K562 (cell line): ENCODE results near the gene TAF3. TPM values are rescaled to one million over a fixed set of nuclear protein-coding genes. Genes with fewer than 3 reads are reported as not detected.

Source experiments
- ATAC-seq: fragments of 200-7000 bp; cut with Tn5 transposase; 3 replicates; pipeline ENCODE4 v1.9.1; 2020; ENCODE audit warnings: moderate library complexity
- BruUV-seq: library from RNA; stranded (reverse); fragments of 400-500 nt; replicated peaks from 2 replicates; lab custom pipeline; 2021; lab: Mats Ljungman, UMichigan
- CTCF ChIA-PET: fragments of 300-600 bp; formaldehyde crosslinking; extraction: SDS; loops from one replicate; lab custom pipeline; 2021; ENCODE audit warnings: low intra/inter-chr PET ratio; lab: Yijun Ruan, JAX
- POLR2A ChIA-PET: fragments of 300-600, 350-650 bp; sonication (Branson Sonifier 250); formaldehyde crosslinking; extraction: SDS; loops from one replicate; lab custom pipeline; 2021; ENCODE audit warnings: antibody characterized with exemption, inconsistent platforms; lab: Yijun Ruan, JAX
- DNase-seq, 4 experiments: peaks; one replicate each; pipeline versions ENCODE4 v3.0.0 to v3.0.0-alpha.2; 2011 to 2018; ENCODE audit warnings: low spot score in 3 of 4, mixed read lengths in 3 of 4; ENCODE audit errors: extremely low read depth in 1 of 4
- FAIRE-seq: peaks from 2 replicates; lab custom pipeline; 2011; peaks lifted over from hg19 to GRCh38; lab: Jason Lieb, UNC
- H2AFZ ChIP-seq: 2 replicates; pipeline ENCODE4 v1.6.0; 2011; ENCODE audit warnings: low read depth, low read length, control low read depth, inconsistent platforms
- H3K27ac ChIP-seq: fragments of 200-600 bp; 3 replicates; pipeline ENCODE4 v1.8.0; 2011; ENCODE audit warnings: low read depth, mild to moderate bottlenecking, control low read depth, inconsistent platforms, low read length, moderate library complexity, mixed read lengths; ENCODE audit errors: extremely low read depth
- H3K27me3 ChIP-seq, 2 experiments: fragments of 300-600 bp in 1 of 2; 2 replicates in 1 of 2; 3 replicates in 1 of 2; pipeline versions ENCODE4 v1.6.0 to v1.8.0; 2011; ENCODE audit warnings: inconsistent platforms in 2 of 2, low read length in 2 of 2, mild to moderate bottlenecking in 1 of 2, mixed read lengths in 1 of 2, moderate library complexity in 1 of 2; ENCODE audit not compliant: control insufficient read depth in 2 of 2, insufficient read depth in 2 of 2
- H3K36me3 ChIP-seq: fragments of 300-600 bp; 3 replicates; pipeline ENCODE4 v1.8.0; 2011; ENCODE audit warnings: mild to moderate bottlenecking, low read length, inconsistent platforms; ENCODE audit not compliant: control insufficient read depth, insufficient read depth
- H3K4me1 ChIP-seq, 2 experiments: fragments of 200-600 bp in 1 of 2; replicated peaks in 1 of 2; 2 replicates in 1 of 2; 3 replicates in 1 of 2; pipeline versions ENCODE4 v1.5.1 to v1.8.0; 2011; ENCODE audit warnings: inconsistent platforms in 2 of 2, low read length in 2 of 2, mild to moderate bottlenecking in 1 of 2, mixed read lengths in 1 of 2, moderate library complexity in 1 of 2; ENCODE audit not compliant: control insufficient read depth in 2 of 2, insufficient read depth in 2 of 2
- H3K4me2 ChIP-seq: 2 replicates; pipeline ENCODE4 v1.6.1; 2011; ENCODE audit warnings: low read length, control low read depth, inconsistent platforms, mixed read lengths; ENCODE audit not compliant: insufficient read depth
- H3K4me3 ChIP-seq: fragments of 200-600 bp; sonication (generic), shearing (Covaris generic); 2 replicates; pipeline ENCODE4 v1.5.1; 2016; ENCODE audit warnings: control low read depth, inconsistent platforms
- H3K79me2 ChIP-seq: fragments of 200-600 bp; 3 replicates; pipeline ENCODE4 v1.8.0; 2011; ENCODE audit warnings: low read length, inconsistent platforms; ENCODE audit not compliant: control insufficient read depth, insufficient read depth
- H3K9ac ChIP-seq, 2 experiments: 2 replicates each; pipeline versions ENCODE4 v1.6.0 to v1.6.1; 2011; ENCODE audit warnings: low read depth in 2 of 2, low read length in 2 of 2, control low read depth in 1 of 2, inconsistent platforms in 1 of 2, mild to moderate bottlenecking in 1 of 2, mixed read lengths in 1 of 2; ENCODE audit not compliant: insufficient read depth in 1 of 2
- H3K9me1 ChIP-seq: one replicate; pipeline ENCODE4 v1.6.0; 2011; ENCODE audit warnings: inconsistent platforms, mild to moderate bottlenecking, low read length, moderate library complexity; ENCODE audit not compliant: control insufficient read depth, insufficient read depth
- H3K9me3 ChIP-seq: replicated peaks from 2 replicates; pipeline ENCODE4 v1.5.1; 2011; ENCODE audit warnings: low read depth, low read length, inconsistent platforms; ENCODE audit not compliant: control insufficient read depth, insufficient read depth
- H4K20me1 ChIP-seq: replicated peaks from 2 replicates; pipeline ENCODE4 v1.6.1; 2011; ENCODE audit warnings: low read length, inconsistent platforms, mixed read lengths; ENCODE audit not compliant: control insufficient read depth, insufficient read depth
- PATZ1 ChIP-seq: fragments of 250-450 bp; sonication (Bioruptor Pico); IDR thresholded peaks from 2 replicates; pipeline ENCODE4 v1.5.0; 2020; ENCODE audit warnings: mild to moderate bottlenecking, borderline replicate concordance
- RAD21 ChIP-seq, 2 experiments: fragments of 250-450 bp in 1 of 2; fragments of 450-650 bp in 1 of 2; sonication (Bioruptor Pico) in 1 of 2; formaldehyde crosslinking in 1 of 2; IDR thresholded peaks in 1 of 2; conservative IDR thresholded peaks in 1 of 2; 2 replicates each; pipeline versions ENCODE4 v1.4.0 to v1.8.0; 2020 to 2022; ENCODE audit warnings: mild to moderate bottlenecking in 2 of 2, moderate library complexity in 1 of 2
- WGBS: fragments of 100-300 bp; shearing (Covaris generic); methylation state at CpG from one replicate; pipeline ENCODE4 v1.1.6; 2016; ENCODE audit warnings: low coverage, mixed read lengths; ENCODE audit not compliant: insufficient coverage; ENCODE audit errors: missing lambda C conversion rate; 5-methylcytosine and 5-hydroxymethylcytosine counted together
- in situ Hi-C: fragments of 300-500 bp; cut with MboI; formaldehyde crosslinking; loops from 4 replicates; pipeline ENCODE4 v1.15.0; 2018; ENCODE audit warnings: inconsistent platforms, mixed read lengths
- intact Hi-C: fragments of 100-400 bp; cut with micrococcal nuclease; formaldehyde crosslinking; loops from 2 replicates; pipeline ENCODE4 v1.14.2; 2022
- polyA plus RNA-seq, 8 experiments: library from polyadenylated mRNA; depleted of rRNA in 4 of 8; stranded (reverse) in 5 of 8; unstranded in 3 of 8; fragments of >200 nt; fragmentation: Nextera tagmentation in 2 of 8; fragmentation: Illumina TruSeq in 1 of 8; extraction: Ambion mirVana in 2 of 8; extraction: Trizol in 1 of 8; gene quantifications; 2 replicates each; pipeline versions ENCODE4 v1.2.1 to v1.2.3, GENCODE V29; 2011 to 2014; ENCODE audit warnings: inconsistent platforms in 1 of 8, missing spikeins in 1 of 8
- total RNA-seq, 7 experiments: library from RNA; depleted of rRNA in 6 of 7; stranded (reverse); fragments of >200 nt in 6 of 7; fragmentation: Illumina TruSeq in 2 of 7; extraction: Trizol in 2 of 7; gene quantifications; 2 replicates each; pipeline versions ENCODE4 v1.2.1 to v1.2.3, GENCODE V29; 2011 to 2021; ENCODE audit warnings: low replicate concordance in 1 of 7

The TAF3 gene
- total and polyA plus RNA-seq, 9 of the 15 experiments (the other 6 are each of a cell fraction or from before 2014, with no cell fraction given): 1.5 to 9.9 (median 4.1) TPM

GRCh38 chr10:8026349-8027259, 208.3 kb downstream of the TAF3 start:
- Histone ChIP-seq H3K27ac (no peak overlapping the region), H3K4me2 (no peak overlapping the region), H3K4me1 (no peaks in the 10 kb centered on the region), H2AFZ (no peak overlapping the region), H3K4me3 (no peak overlapping the region), H3K9ac (no peak overlapping the region), H4K20me1 (no peaks in the 10 kb centered on the region), H3K79me2 (no peaks in the 10 kb centered on the region), H3K9me1 (no peaks in the 10 kb centered on the region), H3K27me3 (peaks cover 11 to 26% of the 10 kb centered on the region in 2 experiments), H3K36me3 (no peaks in the 10 kb centered on the region), H3K9me3 (no peaks in the 10 kb centered on the region)
- intact Hi-C loops (loop anchor here (5.0 kb wide), 1 partner anchor 154 kb away; no protein-coding TSS in a partner anchor), in situ Hi-C loops (no loop called here)
- DNase-seq (no peak), FAIRE-seq (no peak), ATAC-seq (peak; percentile 60)
- no TSS peak for BruUV-seq
- POLR2A ChIA-PET: no interaction called here
- WGBS: 5% methylated on average over 17 of the region's 17 CpGs
- CTCF ChIA-PET: no interaction called here
- TF ChIP-seq RAD21 (CRISPR knock-in tag; conservative IDR thresholded peaks at IDR 0.05 in 1 of 2, IDR thresholded peaks at IDR 0.05 in 1 of 2): peak in 1 of 2 experiments; percentile 13; a peak in 1 of 4 replicates
- no peak for TF ChIP-seq PATZ1
